ENCODE results near the gene SCAMP2.
"Not testable (repeated sequence)": the region's sequence is repeated elsewhere in the genome, so short reads cannot be mapped to it uniquely, and the experiment has no call there.

SCAMP2 gene, protein sequence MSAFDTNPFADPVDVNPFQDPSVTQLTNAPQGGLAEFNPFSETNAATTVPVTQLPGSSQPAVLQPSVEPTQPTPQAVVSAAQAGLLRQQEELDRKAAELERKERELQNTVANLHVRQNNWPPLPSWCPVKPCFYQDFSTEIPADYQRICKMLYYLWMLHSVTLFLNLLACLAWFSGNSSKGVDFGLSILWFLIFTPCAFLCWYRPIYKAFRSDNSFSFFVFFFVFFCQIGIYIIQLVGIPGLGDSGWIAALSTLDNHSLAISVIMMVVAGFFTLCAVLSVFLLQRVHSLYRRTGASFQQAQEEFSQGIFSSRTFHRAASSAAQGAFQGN

DNA sequence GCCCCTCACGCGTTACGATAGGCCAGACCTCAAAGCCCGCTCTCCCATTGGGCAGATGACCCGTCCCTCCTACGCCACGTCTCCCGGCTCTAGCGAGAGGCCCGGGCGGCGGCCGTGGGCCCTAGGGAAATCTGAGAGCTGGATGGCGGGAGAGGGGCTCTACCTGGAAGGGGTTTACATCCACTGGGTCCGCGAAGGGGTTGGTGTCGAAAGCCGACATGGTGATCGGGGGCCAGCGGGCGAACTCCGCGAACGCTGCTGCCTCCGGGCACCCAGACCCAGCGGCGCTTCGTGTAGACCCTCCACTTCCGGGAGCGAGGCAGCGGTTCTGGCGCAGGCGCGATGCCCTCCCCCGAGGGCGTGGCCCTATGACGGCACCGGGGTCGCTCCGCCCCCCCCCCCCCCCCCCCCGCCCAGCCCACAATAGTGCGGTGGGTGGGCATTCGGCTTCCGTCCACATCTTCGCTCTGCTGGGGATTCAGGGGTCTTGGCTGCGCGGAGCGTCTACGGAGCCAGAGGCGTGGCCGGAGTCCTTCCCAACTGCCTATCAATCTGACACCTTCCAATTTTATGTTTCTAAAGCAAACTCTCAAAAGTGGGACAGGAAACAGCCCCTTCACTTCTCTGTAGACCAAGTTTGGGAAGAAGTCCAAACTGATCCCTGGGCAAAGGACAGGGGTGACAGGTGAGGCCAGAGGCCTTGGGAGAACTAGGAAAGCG, at the start of gene SCAMP2:
TSS of gene SCAMP2 (minus strand) at position 330 of the 720 bp plus-strand sequence. CDS start at position 220, 110 bp downstream.
- peak; percentile 80 for DNase-seq

DNA sequence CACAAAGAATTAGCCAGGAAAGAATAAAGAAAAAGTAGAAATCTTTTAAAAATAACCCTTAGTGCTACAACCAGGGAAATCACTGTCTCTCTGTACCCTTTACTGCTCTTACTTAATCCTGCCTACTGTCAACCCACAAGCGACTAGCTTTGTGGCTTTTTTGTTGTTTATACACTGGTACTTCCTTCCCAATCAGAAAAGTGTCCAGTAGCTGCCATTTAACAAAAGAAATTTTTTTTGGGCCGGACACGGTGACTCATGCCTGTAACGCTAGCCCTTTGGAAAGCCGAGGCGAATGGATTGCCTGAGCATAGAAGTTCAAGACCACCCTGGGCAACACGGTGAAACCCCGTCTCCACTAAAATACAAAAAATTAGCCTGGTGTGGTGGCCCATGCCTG, 47.3 kb upstream of the SCAMP2 start:
- no peak for DNase-seq

DNA sequence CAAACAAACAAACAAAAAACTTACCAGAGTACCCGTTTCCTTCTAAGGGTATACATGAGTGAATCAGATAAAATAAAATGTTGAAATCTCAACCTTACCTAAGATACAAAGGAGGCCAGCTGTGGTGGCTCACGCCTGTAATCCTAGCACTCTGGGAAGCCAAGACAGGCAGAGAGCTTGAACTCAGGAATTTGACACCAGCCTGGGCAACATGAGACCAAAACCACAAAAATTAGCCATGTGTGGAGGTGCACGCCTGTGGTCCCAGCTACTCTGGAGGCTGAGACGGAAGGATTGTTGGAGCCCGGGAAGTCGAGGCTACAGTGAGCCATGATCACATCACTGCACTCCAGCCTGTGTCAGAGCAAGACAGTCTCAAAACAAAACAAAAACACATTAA, 44.5 kb upstream of the SCAMP2 start:
- no peak for DNase-seq

DNA sequence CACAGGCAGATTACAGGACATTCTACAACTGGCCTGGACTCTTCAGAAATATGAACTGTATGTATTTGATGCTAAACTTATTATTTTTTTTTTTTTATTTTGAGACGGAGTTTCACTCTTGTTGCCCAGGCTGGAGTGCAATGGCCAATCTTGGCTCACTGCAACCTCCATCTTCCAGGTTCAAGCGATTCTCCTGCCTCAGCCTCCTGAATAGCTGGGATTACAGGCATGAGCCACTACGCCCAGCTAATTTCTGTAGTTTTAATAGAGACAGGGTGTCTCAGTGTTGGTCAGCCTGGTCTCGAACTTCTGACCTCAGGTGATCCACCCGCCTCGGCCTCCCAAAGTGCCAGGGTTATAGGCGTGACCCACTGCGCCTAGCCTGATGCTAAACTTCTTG, 40.6 kb upstream of the SCAMP2 start:
- DNase-seq = not testable (repeated sequence)

DNA sequence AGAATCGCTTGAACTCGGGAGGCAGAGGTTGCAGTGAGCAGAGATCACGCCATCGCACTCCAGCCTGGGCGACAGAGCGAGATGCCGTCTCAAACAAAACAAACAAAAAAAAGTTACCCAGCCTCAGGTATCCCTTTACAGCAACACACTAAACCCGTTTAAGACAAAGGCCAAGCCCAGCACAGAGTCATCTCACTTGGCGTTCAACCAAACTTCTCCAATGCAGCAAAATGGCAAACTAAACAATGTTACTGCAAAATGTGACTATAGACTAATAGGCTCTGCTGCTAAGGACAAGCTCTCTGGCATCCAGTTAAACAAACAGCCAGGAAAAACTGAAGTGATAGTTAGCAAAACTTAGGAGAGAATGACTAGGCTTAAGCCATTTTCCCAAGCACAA, 39.9 kb upstream of the SCAMP2 start:
- no peak for DNase-seq

DNA sequence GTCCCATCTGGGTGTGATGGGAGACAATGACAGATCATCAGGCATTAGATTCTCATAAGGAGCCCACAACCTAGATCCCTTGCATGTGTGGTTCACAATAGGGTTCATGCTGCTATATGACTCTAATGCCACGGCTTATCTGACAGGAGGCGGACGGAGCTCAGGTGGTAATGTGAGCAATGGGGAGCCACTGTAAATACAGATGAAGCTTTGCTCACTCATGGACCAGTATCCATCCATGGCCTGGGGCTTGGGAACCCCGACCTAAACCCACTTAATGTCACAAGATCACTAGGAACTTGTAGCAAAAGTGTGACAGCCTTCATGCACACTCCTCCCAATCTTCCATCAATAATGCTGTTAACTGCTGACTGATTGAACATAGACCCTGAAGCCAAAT, 35.5 kb upstream of the SCAMP2 start:
- DNase-seq = no peak

DNA sequence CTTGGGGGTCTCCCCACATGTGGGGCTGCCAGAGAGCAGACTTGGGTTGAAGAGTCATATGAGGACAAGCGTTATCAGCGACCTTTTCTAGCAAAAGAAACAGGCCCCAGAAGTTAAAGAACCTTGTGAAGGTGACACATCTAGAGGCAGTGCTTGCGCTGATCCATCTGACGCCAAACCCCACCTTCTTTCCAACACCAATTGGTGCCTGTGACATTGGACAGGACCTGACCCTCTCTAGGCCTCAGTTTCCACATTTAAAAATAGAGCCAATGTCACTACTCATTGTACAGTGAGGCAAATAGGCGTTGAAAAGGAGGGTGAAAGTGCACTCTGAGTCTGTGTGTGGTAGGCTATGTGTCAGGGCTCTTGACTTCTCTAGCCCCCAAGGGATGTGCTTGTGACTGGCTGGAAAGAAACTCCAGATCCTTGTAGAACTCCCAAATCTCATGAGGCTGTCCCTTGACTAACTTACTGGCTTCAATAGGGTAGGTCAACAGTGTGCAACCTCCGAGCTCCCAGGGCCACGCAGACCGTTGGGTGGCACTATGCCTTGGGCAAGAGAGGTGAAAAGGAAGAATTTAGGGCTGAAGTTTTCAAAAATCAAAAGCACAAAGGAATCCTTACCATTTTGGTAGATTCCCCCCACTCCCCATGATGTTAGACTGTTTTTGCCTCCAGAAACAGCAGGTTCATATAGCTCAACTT, 34.2 kb upstream of the SCAMP2 start:
- DNase-seq = no peak

DNA sequence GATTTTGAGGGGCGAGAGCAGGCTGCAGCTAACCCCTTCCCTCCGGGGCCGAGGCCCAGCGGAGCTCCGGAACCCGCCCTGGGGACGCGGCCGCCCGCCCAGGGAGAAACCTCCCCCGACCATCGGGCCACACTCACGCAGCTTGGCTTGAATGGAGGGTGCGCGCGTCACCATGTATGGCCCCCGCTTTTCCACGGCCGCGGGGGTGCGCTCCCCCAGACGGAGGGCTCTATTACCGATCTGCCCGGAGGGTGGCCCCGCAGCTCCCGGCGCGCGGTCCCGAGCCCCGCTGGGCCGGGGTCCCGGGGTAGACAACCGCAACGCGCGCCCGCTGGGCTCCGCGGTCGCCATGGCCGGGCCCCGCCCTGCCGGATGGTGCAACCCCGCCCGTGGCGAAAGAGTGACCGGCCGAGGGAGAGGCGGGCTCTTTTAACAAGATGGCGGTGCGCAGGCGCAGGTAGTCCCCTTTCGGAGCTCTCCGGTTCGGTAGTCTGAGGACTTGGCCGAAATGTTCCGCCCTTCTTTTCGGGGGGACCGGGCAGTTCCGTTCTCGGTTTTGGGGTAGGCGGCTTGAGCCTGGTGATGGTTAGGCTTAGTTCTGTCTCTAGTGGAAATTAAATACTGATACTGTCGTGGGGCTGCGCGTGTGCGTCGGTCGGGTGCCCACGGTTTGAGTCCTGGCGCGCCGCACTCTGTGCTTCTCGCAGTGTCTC, 33.4 kb upstream of the SCAMP2 start, which contains the start of gene FAM219B:
TSS of gene FAM219B (minus strand) at position 402 of the 713 bp plus-strand sequence. CDS start at position 351, 51 bp downstream.
- peak; percentile 57 for DNase-seq

DNA sequence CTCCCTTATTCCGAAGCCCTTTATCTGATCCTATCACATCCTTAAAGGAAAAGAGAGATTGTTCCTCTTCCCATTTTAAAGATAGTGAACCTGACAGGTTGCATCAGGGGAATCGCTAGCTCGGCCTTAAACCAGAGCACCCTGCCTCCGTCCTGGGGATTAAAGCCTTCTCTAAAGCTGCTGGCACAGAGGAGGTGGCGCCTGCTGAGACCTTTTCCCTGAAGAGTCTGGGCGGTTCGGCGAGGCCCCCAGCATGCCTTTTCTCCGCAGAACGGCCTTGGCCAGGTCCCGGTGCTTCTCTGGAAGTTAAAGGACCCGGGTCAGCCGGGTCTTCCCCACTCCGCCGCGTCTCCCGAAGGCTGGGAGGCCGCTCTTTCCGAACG, 32.9 kb upstream of the SCAMP2 start:
- no peak for DNase-seq

DNA sequence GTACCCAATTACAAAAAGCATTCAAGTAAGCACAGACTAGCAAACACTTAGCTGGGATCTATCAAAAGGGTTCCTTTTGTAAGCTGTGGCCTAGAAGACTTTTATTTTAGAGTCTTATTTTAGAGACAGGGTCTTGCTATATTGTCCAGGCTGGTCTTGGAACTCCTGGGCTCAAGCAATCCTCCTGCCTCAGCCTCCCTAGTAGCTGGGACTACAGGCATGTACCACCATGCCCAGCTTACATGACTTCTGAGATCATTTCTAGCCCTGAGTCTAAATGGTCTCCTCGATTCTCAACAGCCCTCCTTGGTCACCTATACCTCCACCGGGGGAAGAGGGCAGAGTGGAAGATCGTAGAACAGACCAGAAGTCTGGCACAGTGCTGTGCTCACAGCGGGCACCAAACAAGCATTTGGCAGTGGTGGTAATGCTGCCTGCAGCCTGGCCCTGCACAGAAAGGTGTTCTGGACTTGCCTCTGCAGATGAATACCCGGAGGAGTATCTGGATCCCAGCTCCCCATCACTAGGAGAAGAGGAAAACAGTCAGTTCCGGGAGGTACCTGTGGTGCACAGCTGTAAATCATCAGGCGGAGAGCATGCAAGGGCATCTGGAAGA, 31.1 kb upstream of the SCAMP2 start:
- no peak for DNase-seq

DNA sequence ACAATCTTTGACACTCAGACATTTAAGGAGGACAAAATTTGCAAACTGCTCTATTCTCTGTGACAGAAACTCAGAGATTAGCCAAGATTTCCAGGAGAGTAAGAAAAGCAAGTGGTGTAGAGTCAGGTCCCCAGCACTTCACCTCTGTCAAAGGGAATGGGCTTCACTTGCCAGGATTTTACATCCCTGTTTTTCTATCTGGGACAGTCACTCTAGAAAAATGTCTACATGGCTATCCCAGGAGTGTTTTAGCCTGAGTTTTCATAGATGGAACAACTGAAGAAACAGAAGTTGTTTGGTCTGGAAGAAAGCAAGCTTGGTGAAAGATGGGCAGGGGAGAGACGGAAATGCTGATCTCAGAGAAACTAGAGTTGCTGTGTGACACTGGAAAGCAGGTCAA, 30.5 kb upstream of the SCAMP2 start:
- DNase-seq = no peak

DNA sequence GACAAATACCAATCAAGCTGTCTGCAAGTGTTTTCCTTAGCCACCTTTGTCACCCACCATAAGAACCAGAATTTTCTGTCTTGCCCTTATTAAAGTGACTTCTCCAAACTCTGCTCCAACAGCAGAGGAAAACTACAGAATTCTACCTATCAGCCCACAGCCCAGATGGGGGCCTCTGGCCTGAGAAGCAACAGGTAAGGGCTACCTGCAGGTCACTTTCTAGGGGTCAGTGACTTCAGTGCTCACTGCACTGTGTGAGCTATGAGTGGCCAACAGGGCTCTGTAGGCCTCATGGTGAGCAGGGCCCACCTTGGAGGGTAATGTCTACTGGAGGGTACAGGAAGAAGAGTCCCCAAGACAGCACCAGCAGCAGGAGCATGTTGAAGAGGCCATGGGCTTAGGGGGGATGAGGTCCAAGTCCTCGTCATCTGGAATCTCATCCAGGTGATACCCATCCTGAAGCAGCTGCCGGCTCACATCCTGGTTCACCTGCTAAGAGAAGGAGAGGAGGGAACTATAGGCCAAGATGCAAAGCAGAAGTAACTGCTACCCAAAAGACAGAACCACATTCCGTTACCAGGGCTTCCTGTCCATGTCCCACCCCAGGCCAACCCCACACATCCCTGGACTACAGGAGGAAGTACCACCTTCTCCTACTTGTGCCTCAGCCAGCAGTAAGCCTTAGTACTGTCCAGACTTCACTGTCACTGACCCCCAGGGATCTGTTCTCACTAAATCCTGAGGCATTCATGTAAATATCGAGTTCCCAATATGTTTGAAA, 29.3 kb upstream of the SCAMP2 start:
- no peak for DNase-seq

DNA sequence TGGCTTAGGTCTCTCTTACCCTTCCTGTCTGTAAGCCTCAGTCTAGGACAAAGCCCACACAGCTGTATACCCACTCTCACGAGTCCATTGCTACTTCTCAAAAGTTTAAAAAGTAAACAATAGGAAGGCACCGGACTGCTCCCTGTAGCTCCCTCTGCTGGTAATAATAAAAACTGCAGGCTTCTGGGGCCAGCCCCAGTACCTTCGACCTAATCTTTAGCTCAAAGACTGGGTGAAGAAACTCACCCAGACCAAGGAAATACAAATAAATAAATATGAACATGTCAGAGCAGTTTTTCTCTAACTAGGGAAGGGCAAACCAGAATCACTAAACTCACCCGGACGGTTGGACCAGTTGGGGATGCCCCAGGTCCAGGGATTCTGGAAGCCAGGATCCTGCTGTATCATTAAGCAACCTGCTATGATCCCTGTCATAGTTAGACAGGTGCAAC, 28.5 kb upstream of the SCAMP2 start:
- DNase-seq = no peak

DNA sequence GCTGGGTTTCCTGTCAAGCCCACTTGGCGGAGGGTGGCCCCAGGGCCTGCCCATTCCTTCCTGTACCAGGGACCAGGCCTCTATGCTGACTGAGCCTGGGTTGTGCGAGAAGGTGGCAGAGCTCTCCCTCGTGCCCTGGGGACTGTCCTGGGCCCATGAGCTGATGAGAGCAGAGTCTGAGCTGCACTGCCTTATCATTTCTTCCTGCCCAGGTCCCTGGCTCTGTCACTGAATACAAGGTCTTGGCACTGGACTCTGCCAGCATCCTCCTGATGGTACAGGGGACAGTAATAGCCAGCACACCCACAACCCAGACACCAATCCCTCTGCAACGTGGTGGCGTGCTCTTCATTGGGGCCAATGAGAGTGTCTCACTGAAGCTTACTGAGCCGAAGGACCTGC, 24.1 kb upstream of the SCAMP2 start:
- DNase-seq = no peak

DNA sequence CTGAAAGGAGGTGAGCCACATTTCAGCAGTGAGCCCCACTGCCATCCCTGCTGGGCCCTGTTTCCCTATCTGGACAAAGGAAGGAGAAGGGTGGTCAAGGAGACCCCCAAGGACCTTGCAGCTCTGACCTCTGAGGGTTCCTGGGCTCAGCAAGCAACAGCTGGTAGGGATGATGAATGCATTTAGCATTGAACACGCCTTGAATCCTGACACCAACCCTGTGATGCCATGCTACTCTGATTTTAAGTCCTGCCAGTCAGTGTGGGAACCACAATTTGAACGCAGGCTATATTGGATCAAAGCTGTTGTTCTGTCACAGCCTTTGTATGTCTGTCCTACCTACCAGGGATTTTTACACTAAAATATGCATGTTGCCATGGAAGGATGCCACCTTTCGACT, 23.2 kb upstream of the SCAMP2 start:
- no peak for DNase-seq

DNA sequence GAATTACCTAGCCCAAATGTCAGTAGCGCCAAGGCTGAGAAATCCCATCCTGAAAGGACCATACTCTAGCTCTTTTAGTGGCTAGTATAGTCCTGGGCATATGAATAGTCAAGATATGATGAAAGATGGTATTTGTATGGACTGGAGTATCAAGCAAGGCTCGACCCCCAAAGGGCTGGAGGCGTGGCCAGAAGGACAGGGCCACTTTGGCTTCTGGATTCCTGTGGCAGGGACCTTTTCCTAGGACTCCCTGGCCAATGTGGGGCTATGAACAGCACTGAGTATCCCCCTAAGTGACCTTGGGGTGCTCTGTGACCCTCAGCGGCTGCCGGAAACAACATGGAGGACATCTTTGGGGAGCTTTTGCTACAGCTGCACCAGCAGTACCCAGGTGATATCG, 22.7 kb upstream of the SCAMP2 start:
- DNase-seq = no peak

DNA sequence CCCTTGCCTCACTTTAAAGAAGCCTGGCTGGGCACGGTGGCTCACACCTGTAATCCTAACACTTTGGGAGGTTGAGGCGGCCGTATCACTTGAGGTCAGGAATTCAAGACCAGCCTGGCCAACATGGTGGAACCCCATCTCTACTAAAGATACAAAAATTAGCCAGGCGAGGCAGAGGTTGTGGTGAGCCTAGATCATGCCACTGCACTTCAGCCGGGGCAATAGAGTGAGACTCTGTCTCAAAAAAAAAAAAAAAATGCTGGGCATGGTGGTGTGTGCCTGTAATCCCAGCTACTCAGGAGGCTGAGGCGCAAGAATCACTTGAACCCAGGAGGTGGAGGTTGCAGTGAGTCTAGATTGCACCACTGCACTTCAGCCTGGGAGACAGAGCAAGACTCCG, 21.2 kb upstream of the SCAMP2 start:
- not testable (repeated sequence) for DNase-seq

DNA sequence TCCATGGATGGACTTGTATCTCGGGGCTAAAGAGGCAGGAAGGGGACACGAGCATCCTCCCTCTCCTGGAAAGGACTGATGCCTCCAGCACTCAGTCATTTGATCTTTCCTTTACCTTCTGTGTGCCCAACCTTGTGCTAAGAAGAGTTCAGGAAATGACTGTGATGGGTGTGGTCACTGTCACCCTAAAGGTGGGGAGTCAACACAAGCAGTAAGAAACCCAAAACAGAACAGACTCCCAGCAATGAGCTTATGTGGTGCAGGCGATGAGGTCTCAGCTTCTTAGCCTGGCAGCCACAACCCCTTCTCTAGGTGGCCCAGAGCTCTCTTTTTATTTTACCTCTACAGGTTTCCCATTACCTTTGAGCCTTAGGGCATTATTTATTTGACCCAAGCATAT, 20.5 kb upstream of the SCAMP2 start:
- DNase-seq = no peak

DNA sequence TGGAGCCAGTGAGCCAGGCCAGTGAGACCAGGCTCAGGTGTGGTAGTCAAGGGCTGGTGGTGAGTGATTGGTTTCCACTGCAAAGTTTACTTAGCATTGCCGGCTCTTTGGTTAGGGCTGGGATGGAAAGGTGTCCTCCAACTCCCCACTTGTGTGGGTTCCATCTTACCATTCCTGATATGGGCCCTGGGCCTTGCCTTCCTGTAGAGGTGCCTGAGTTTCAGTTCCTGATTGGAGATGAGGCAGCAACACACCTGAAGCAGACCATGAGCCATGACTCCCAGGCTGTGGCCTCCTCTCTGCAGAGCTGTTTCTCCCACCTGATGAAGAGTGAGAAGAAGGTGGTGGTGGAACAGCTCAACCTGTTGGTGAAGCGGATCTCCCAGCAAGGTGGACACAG, 19.8 kb upstream of the SCAMP2 start:
- DNase-seq = no peak

DNA sequence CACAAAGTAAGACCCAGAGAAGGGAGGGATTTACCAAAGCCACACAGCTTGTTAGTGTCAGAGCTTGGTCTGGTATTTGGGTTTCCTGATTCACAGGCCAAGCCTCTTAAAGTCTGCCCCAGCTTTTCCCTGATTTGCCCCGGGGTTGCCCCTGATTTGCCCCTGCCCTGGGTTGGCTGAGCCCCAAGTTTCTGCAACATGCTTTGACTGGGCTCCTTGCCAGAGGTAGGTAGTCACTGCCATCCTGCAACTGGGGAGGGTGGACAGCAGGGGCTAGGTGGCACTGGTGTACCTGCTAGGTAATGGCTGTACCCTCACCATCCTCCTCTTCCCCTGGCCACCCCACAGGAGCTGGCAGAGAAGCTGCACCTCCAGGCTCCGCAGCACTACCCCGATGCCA, 19.1 kb upstream of the SCAMP2 start:
- peak; percentile 12 for DNase-seq

DNA sequence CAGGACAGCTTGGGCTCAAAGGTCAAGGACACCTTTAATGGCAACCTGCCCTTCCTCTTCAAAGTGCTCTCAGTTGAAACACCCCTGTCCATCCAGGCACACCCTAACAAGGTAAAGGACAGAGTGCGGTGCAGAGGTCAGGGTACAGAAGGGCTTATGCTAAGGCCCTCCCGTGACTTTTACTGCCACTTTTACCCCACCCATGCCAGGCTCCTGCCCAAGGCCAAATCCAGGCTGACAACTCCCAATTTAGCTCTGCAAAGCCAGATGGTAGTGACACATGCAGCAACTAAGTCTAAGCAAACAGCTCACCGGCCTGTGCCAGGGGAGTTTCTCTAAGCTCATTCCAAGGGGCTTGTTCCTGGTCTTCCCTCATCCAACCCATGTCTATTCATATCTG, 18.3 kb upstream of the SCAMP2 start:
- DNase-seq = no peak

DNA sequence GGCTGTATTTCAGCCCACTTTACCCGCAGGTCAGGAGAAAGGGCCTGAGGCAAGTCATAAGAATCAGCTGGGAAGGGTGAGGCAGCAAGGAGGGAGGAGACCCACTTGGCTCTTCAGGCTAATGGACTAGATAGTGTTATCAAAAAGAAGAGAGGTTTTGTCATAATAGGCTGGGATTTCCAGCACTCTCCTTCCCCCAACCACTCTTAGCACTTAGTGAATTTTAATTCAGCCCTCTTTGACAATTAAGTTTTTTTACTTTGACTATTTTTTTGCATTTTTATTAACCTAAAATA, 17.4 kb upstream of the SCAMP2 start:
- DNase-seq = no peak

Measured in NCI-H2029 (cell line).